K562 (cell line): Measurements from ENCODE around the gene MRPL38. TPM values are rescaled to one million over a fixed set of nuclear protein-coding genes. Genes with fewer than 3 reads are reported as not detected.
A peak's percentile ranks its signal among the peaks of the same experiment; 100 is the strongest.

Source experiments
- CC2D1A ChIP-seq: fragments of 450-650 bp; IDR thresholded peaks from 2 replicates; pipeline ENCODE4 v1.6.1; 2017; ENCODE audit warnings: mild to moderate bottlenecking
- CHD4 ChIP-seq: fragments of 200-600 bp; sonication (generic); IDR thresholded peaks from 3 replicates; pipeline ENCODE4 v1.6.1; 2012; ENCODE audit warnings: low read depth, mild to moderate bottlenecking, mixed read lengths, low read length, inconsistent platforms; ENCODE audit not compliant: insufficient read depth, insufficient replicate concordance, poor library complexity, severe bottlenecking
- ETV5 ChIP-seq: sonication (generic); formaldehyde crosslinking; IDR thresholded peaks from 2 replicates; pipeline ENCODE4 v1.4.0; 2020; ENCODE audit warnings: low read depth, mild to moderate bottlenecking, missing genetic modification reagents
- HMGN3 ChIP-seq: IDR thresholded peaks from 2 replicates; pipeline ENCODE4 v1.6.1; 2011; ENCODE audit warnings: borderline replicate concordance, low read depth, mild to moderate bottlenecking, mixed read lengths, low read length; ENCODE audit not compliant: insufficient read length; ENCODE audit errors: extremely low read depth
- ILK ChIP-seq: fragments of 450-650 bp; IDR thresholded peaks from 2 replicates; pipeline ENCODE4 v1.6.1; 2016; ENCODE audit warnings: missing genetic modification characterization, low read depth, mild to moderate bottlenecking, missing compliant biosample characterization, moderate library complexity, borderline replicate concordance
- MGA ChIP-seq: fragments of 450-650 bp; IDR thresholded peaks from 2 replicates; pipeline ENCODE4 v1.6.1; 2016; ENCODE audit warnings: mild to moderate bottlenecking, moderate library complexity
- SMC3 ChIP-seq: conservative IDR thresholded peaks from 2 replicates; pipeline ENCODE4 v1.6.1; 2011; ENCODE audit warnings: low read depth, low read length, improper control_type of control experiment; ENCODE audit not compliant: insufficient read depth
- ZNF143 ChIP-seq: sonication (generic); formaldehyde crosslinking; IDR thresholded peaks from 2 replicates; pipeline ENCODE4 v1.9.0; 2022; ENCODE audit warnings: mild to moderate bottlenecking, missing genetic modification reagents
- ZNF165 ChIP-seq: fragments of 250-450 bp; sonication (Bioruptor Pico); IDR thresholded peaks from 2 replicates; pipeline ENCODE4 v1.4.0; 2020; ENCODE audit warnings: borderline replicate concordance
- polyA plus RNA-seq, 8 experiments: library from polyadenylated mRNA; depleted of rRNA in 4 of 8; stranded (reverse) in 5 of 8; unstranded in 3 of 8; fragments of >200 nt; fragmentation: Nextera tagmentation in 2 of 8; fragmentation: Illumina TruSeq in 1 of 8; extraction: Ambion mirVana in 2 of 8; extraction: Trizol in 1 of 8; gene quantifications; 2 replicates each; pipeline versions ENCODE4 v1.2.1 to v1.2.3, GENCODE V29; 2011 to 2014; ENCODE audit warnings: inconsistent platforms in 1 of 8, missing spikeins in 1 of 8
- total RNA-seq, 7 experiments: library from RNA; depleted of rRNA in 6 of 7; stranded (reverse); fragments of >200 nt in 6 of 7; fragmentation: Illumina TruSeq in 2 of 7; extraction: Trizol in 2 of 7; gene quantifications; 2 replicates each; pipeline versions ENCODE4 v1.2.1 to v1.2.3, GENCODE V29; 2011 to 2021; ENCODE audit warnings: low replicate concordance in 1 of 7
- TF ChIP-seq, protein P1 (sequence below): IDR thresholded peaks from 2 replicates; pipeline ENCODE4 v1.6.1; 2012; ENCODE audit warnings: low read depth, low read length, improper control_type of control experiment, borderline replicate concordance
- TF ChIP-seq, protein P2 (sequence below): fragments of 450-650 bp; IDR thresholded peaks from 2 replicates; pipeline ENCODE4 v1.6.1; 2014; ENCODE audit warnings: low read depth, mild to moderate bottlenecking, moderate library complexity, borderline replicate concordance

Gene MRPL38
- total and polyA plus RNA-seq, 9 of the 15 experiments (the other 6 are each of a cell fraction or from before 2014, with no cell fraction given): 4.5 to 154 (median 48.5) TPM

DNA sequence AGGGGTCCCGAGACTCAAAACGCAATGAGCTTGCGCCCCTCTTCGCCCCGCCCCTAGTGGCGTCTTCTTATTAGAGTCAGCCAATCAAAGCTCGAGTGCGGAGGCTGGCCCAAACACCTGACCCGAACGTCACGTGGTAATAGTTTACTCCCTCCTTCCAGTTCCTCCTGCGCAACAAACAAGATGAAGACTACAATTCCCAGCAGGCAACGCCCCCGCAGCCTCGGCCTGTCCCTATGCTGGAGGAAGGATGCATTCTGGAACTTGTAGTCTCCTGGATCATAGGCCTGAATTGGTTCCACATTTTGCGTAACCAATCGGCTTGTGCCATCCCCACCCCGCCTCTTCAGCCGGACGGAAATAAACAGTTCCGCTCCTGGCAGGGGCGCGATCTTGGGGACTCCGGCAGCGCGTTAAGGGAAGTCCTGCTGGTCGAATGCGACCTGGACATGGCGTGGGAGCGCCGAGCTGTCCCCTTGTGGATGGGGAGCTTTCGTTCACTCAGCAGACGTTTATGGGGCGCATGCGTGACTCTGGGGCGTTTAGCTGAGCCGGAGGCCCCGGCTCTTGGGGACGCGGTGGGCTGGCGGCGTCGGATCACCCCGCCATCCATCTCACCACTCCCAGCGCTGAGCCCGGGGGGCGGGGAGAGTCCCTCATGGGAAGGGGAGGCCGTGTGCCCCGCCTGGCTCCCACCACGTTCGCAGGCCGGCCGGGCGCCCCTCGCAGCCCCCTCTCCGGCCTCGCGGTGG lies 49.2 kb downstream of the MRPL38 start, which contains the start of gene WBP2 (continued):
- TF ChIP-seq MGA (no peak; the same call in 1 of the 2 replicates), ZNF143 (CRISPR knock-in tag) (peak; percentile 100), HMGN3 (peak; percentile 19), CHD4 (no peak), CC2D1A (0 out of 2 replicates have a peak, but pooled peaks have one; percentile 49), ILK (tag) (no peak), SMC3 (0 out of 2 replicates have a peak, but pooled peaks have one; percentile 10), ZNF165 (CRISPR knock-in tag) (0 out of 2 replicates have a peak, but pooled peaks have one; percentile 12), ETV5 (CRISPR knock-in tag) (peak; percentile 64; the same call in 1 of the 2 replicates)
- TF ChIP-seq, protein P1, sequence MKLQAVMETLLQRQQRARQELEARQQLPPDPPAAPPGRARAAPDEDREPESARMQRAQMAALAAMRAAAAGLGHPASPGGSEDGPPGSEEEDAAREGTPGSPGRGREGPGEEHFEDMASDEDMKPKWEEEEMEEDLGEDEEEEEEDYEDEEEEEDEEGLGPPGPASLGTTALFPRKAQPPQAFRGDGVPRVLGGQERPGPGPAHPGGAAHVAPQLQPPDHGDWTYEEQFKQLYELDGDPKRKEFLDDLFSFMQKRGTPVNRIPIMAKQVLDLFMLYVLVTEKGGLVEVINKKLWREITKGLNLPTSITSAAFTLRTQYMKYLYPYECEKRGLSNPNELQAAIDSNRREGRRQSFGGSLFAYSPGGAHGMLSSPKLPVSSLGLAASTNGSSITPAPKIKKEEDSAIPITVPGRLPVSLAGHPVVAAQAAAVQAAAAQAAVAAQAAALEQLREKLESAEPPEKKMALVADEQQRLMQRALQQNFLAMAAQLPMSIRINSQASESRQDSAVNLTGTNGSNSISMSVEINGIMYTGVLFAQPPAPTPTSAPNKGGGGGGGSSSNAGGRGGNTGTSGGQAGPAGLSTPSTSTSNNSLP: no peak
- TF ChIP-seq, protein P2, sequence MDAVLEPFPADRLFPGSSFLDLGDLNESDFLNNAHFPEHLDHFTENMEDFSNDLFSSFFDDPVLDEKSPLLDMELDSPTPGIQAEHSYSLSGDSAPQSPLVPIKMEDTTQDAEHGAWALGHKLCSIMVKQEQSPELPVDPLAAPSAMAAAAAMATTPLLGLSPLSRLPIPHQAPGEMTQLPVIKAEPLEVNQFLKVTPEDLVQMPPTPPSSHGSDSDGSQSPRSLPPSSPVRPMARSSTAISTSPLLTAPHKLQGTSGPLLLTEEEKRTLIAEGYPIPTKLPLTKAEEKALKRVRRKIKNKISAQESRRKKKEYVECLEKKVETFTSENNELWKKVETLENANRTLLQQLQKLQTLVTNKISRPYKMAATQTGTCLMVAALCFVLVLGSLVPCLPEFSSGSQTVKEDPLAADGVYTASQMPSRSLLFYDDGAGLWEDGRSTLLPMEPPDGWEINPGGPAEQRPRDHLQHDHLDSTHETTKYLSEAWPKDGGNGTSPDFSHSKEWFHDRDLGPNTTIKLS: peak; percentile 94
